AG09309 (cell line): Measurements from ENCODE around the gene SOX12.

Experiments
- DNase-seq: peaks from one replicate; pipeline ENCODE4 v3.0.0-alpha.2; 2010; ENCODE audit warnings: low read depth
- H3K4me3 ChIP-seq: 2 replicates; pipeline ENCODE4 v1.5.1; 2011; ENCODE audit warnings: mild to moderate bottlenecking, low read depth, low read length, moderate library complexity; ENCODE audit not compliant: control insufficient read depth
- TF ChIP-seq, protein P1 (sequence below): IDR thresholded peaks from 2 replicates; pipeline ENCODE4 v1.5.1; 2011; ENCODE audit warnings: mild to moderate bottlenecking, low read depth, low read length, inconsistent platforms; ENCODE audit not compliant: insufficient read depth, control insufficient read depth; ENCODE audit errors: missing control alignments

SOX12 gene

DNA sequence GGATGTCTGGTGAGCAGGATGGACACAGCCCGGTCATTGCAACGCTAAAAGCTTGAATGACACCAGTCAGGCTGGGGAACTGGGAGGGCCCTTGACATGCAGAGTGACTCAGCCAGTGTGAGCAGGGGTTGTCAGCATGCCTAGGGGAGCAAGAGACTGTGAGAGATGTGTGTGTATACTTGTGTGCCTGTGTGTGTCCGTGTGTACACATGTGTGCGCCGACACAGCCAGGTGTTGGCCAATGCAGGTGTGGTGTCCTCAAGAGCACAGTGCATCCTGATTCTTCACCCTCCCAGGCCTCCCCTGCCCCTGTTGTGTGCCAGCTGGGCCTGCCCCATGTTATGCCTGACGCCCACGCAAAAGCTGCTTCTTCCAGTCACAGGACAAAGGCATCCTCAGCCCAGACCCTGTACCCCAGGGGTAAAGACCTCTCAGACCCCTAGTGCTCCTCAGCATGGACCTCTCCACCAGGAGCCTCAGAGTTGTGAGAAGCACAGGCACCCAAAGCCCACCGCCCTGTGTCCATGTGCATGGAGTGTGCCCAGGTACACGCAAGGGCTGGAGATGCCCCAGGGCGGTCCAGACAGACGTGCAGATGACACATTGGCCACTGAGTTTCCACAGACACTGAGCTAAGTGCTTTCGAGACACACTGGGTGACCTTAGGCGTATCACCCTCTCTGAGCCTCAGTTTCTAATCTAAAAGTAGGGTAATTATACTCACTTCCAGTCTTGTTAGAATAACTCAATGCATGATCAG is 38.1 kb downstream of the SOX12 start:
- TF ChIP-seq, protein P1, sequence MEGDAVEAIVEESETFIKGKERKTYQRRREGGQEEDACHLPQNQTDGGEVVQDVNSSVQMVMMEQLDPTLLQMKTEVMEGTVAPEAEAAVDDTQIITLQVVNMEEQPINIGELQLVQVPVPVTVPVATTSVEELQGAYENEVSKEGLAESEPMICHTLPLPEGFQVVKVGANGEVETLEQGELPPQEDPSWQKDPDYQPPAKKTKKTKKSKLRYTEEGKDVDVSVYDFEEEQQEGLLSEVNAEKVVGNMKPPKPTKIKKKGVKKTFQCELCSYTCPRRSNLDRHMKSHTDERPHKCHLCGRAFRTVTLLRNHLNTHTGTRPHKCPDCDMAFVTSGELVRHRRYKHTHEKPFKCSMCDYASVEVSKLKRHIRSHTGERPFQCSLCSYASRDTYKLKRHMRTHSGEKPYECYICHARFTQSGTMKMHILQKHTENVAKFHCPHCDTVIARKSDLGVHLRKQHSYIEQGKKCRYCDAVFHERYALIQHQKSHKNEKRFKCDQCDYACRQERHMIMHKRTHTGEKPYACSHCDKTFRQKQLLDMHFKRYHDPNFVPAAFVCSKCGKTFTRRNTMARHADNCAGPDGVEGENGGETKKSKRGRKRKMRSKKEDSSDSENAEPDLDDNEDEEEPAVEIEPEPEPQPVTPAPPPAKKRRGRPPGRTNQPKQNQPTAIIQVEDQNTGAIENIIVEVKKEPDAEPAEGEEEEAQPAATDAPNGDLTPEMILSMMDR: no peak
- DNase-seq: no peak
- no peak overlapping the region for H3K4me3 ChIP-seq

- TF ChIP-seq, protein P1: no peak
- no peak for DNase-seq
- H3K4me3 ChIP-seq: no peak overlapping the region
These were observed 39.8 kb downstream of the SOX12 start for GRCh38 chr20:364905-365794.

GRCh38 chr20:366041-366718 is 40.8 kb downstream of the SOX12 start:
- H3K4me3 ChIP-seq: no peak overlapping the region
- TF ChIP-seq, protein P1: no peak
- no peak for DNase-seq

- TF ChIP-seq, protein P1: no peak
- no peak for DNase-seq
- H3K4me3 ChIP-seq: no peak overlapping the region
These were observed 41.5 kb downstream of the SOX12 start for GRCh38 chr20:366719-367485.

DNA sequence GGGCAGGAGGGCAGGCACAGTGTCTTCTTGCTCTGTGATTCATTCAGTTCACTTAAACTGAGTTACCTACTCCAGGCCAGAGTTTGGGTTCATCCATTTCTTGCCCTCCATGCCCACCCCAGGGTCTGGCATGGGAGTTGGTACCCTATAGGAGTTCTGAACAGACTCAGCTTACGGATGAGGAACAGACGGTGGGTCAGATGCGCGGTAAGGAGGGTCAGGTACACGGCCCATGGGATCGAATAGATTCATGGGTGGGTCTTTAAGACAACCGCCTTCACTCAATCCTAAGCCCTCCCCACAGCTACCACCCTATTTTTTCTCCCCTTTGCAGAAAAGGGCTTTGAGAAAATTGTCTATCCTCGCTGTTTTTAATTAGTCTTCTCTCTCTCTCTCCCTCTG is 42.1 kb downstream of the SOX12 start:
- TF ChIP-seq, protein P1: no peak

GRCh38 chr20:368915-369314 is 43.6 kb downstream of the SOX12 start:
- H3K4me3 ChIP-seq: no peak overlapping the region
- TF ChIP-seq, protein P1: no peak
- no peak for DNase-seq

More for the DNA sequence above, 42.1 kb downstream of the SOX12 start:
- H3K4me3 ChIP-seq: no peak overlapping the region
- no peak for DNase-seq
